Fibroblast of pulmonary artery (primary cell): ENCODE data around the gene TOP1.

Experiments
- DNase-seq: peaks from one replicate; pipeline ENCODE4 v3.0.0-alpha.2; 2010; ENCODE audit warnings: low read depth
- H3K4me3 ChIP-seq: replicated peaks from 2 replicates; pipeline ENCODE4 v1.5.1; 2011; ENCODE audit warnings: low read depth, mild to moderate bottlenecking, control low read depth, low read length, moderate library complexity
- TF ChIP-seq, protein P1 (sequence below): IDR thresholded peaks from 2 replicates; pipeline ENCODE4 v1.5.1; 2011; ENCODE audit warnings: mild to moderate bottlenecking, control low read depth, low read length, inconsistent platforms; ENCODE audit errors: missing control alignments

Gene TOP1

DNA sequence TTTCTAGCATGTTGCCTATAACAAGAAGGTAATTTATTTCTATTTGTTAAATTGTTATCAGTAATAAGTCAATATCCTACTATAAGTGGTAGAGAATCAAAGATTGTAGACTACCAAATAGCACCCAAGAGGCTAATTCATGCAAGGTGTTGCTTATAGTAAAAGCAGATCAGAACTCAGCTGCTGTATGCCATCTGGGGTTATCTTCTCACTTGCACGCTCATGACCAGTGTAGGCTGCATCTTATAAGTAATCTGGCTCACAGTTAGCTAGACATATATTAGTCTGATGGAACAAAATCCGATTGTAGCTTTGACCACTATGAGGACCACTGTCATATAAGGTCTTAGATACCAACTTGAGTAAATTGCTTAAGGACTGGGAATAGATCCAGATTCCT lies 17.0 kb downstream of the TOP1 start:
- no peak for DNase-seq
- TF ChIP-seq, protein P1, sequence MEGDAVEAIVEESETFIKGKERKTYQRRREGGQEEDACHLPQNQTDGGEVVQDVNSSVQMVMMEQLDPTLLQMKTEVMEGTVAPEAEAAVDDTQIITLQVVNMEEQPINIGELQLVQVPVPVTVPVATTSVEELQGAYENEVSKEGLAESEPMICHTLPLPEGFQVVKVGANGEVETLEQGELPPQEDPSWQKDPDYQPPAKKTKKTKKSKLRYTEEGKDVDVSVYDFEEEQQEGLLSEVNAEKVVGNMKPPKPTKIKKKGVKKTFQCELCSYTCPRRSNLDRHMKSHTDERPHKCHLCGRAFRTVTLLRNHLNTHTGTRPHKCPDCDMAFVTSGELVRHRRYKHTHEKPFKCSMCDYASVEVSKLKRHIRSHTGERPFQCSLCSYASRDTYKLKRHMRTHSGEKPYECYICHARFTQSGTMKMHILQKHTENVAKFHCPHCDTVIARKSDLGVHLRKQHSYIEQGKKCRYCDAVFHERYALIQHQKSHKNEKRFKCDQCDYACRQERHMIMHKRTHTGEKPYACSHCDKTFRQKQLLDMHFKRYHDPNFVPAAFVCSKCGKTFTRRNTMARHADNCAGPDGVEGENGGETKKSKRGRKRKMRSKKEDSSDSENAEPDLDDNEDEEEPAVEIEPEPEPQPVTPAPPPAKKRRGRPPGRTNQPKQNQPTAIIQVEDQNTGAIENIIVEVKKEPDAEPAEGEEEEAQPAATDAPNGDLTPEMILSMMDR, result no peak
- no peak overlapping the region for H3K4me3 ChIP-seq

DNA sequence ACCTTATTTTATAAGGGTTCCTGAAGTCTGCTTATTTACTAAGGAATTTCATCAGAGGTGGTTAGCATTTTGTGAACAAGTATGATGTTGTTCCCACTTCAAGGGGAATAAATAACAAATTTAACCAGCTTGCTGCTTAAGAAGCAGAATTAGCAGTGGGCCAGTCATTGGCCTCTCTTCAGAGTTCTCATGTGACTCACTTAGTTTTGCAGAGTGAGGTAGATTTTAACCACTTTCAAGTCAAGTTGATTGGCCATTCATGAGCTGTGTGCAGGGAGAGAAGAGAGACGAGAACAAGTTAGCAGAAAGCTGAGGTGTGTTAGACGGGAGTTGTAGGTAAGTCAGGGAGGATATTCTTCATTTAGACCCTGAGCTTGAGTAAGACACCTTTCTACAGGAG lies 18.1 kb downstream of the TOP1 start:
- no peak overlapping the region for H3K4me3 ChIP-seq

DNA sequence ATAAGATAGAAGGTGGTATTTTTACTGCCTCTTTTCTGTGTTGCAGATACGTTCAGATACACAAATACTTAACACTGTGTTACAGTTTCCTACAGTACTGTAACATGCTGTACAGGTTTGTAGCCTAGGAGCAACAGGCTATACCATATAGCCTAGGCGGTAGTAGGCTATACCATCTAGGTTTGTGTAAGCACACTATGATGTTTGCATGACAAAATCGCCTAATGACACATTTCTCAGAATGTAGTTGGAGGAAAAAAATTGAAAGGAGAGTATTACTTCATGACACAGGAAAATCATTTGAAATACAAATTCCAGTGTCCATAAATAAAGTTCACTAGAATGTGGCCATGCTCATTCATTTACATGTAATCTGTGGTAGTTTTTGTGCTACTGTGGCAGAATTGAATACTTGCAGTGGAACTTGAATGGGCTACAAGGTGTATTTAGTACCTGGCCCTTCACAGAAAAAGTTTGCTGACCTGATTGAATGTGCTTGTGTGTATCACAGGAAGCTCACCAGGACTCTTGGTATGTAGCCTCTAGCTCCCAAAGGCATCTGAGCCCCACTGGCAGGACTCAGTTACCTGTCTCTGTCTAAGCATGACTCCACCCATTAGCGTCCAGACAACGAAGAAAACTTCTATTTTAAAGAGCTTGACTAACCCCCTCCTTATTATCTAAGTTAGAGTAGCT lies 18.8 kb downstream of the TOP1 start:
- H3K4me3 ChIP-seq, result no peak overlapping the region
- TF ChIP-seq, protein P1, result no peak
- DNase-seq, result no peak

More for the DNA sequence above, 18.1 kb downstream of the TOP1 start:
- DNase-seq, result no peak
- TF ChIP-seq, protein P1, result no peak

DNA sequence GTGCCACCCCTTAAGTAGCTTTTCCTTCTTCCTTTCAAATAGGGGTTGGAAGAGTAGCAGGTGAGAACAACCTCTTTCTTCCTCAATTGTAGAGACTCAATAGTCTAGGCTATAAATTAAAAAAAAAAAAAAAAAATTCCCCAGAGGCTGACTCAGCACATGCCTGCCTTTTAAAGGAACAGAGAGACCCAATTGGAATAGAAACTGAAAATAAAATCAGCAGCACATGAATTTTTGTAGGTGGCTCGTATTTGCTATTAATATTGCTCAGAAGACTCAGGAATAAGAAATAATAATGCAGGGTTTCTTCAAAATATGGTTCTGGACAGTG lies 19.3 kb downstream of the TOP1 start:
- peak; percentile 41 for DNase-seq
- H3K4me3 ChIP-seq, result peak overlapping the region; percentile 35
- TF ChIP-seq, protein P1, result no peak

DNA sequence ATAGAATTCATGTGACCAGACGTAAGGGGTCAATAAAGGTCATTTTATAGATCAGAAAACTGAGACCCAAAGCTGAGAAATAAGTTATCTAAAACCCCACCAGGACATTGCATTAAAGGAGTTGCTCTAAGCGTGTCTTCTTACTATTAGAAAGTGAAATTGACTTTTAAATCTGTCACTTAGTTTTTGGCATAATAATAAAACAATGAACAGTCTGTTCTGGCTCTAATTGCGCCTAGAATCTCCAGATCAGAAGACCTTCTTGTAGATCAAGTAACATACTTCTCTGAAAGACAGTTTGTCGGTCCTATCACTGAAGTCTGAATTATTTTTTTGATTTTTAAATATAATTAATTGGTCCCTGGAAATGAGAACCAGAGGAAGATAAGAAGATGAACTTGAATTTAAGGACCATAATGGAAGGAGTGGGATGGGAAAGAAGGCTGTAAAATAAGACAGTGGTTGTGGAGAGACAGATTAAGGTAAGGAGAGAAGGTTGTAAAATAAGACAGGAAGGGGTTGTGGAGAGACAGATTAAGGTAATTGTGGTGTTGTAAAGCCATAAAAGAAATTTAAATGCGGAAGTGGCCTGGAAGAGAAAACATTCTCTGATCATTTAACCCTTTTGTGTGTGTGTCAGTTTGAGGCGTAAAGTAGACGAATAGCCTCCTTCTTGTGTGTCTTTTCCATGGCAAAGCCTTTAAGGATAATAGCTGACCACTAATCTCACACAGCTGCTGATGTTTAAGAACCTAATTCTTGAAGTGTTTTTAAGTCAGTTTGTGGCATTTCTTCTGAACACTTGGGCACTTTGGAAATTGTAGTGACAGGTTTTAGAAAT lies 20.1 kb downstream of the TOP1 start:
- H3K4me3 ChIP-seq, result peak overlapping the region; percentile 35
- no peak for DNase-seq

DNA sequence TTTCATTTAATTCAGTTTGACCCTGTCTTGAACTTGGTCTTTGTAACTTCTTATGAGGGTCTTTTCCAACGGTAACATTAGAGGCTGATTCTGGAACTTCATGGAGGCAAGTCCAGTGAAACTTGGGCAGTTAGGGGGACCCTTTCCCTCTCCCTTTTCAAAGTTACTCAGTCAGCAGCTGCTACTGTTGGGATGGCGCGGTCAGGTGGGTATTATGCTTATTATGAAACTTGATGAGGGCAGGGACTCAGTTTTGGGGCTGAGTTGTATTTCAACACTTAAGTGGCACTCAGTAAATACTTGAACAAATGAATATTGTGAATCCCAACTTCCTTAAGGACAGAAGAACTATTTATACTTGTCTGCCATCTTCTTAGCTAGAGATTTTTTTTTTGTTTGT lies 20.8 kb downstream of the TOP1 start:
- no peak for DNase-seq
- no peak overlapping the region for H3K4me3 ChIP-seq
- TF ChIP-seq, protein P1, result no peak

More for the DNA sequence above, 20.1 kb downstream of the TOP1 start:
- TF ChIP-seq, protein P1, result no peak
